Measurements from ENCODE around the gene SEMA6D.

GRCh38 chr15:47786371-47786770, 69.1 kb downstream of the SEMA6D start:
- TF ChIP-seq CTCF (conservative IDR thresholded peaks at IDR 0.05) (no peak), ZFX (IDR thresholded peaks at IDR 0.05) (no peak)

Data from C4-2B (cell line).